Measurements from ENCODE around the gene GLB1L2.

GLB1L2 gene

DNA sequence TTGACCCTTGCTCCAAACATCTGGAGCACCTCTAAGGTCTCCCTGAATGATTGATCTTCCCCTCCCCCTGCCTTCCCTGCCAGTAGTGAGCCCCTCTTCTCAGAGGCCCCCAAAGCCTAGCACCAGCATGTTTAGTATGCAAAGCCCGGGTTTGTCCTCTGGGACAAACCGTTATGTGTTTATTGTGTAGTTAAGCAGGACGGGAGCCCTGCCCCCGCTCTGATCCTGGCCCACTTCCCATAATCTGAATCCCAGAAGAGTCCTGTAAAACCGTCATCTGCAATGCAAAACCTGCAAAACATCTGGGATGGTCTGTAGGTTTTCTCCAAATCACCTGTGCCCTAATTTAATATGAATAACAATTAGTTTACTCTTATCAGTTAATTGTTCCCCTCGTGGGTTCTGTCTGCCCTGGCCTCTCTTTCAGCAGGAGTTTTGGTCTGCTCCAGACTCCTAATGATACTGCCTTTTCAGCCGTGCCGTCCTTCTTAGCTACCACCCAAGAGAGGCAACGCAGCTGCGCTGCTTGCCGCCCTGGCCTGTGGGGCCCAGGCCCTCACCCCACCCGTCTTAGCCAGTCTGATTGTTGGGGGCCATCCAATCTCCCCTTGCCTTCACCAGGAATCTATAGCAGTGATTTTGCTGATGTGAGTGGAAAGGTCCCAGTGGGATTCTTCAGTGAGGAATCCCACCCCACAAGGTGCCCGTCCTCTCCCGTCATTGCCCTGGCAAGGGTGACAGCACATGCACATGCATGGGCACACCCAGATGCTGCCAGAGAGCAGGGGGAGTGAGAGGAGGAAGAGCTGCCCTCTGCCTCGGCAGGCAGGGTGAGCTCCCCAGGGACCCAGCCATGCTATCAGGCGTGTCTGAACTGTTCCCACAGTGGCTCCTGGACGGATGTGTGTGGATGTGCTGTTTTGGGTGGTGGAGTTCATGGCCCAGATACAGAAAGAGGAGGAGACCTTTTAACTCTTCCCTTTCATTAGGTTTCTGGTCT lies 83.3 kb downstream of the GLB1L2 start:
- H3K27ac ChIP-seq = no peak overlapping the region
- no peak for DNase-seq (ENCODE audit: low read depth, low spot score)

DNA sequence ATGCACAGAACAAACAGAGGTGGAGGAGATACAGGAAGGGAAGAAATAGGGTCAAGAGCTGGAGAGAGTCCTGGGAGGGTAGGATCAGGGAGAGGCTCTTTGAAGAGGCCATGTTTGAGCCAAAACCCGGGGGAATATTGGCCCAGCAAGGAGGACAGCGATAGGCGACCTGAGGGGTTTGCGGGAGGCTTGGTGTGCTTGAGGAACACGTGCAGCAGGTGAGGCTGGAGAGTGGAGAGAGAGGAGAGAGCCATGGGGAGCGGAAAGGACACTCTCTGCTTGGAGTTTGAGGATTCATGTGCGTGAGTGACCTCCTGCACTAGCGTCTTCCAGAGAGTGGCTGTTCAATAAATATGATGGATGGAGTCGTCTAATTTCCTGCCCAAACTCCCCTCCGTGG lies 84.9 kb downstream of the GLB1L2 start:
- no peak overlapping the region for H3K27ac ChIP-seq

DNA sequence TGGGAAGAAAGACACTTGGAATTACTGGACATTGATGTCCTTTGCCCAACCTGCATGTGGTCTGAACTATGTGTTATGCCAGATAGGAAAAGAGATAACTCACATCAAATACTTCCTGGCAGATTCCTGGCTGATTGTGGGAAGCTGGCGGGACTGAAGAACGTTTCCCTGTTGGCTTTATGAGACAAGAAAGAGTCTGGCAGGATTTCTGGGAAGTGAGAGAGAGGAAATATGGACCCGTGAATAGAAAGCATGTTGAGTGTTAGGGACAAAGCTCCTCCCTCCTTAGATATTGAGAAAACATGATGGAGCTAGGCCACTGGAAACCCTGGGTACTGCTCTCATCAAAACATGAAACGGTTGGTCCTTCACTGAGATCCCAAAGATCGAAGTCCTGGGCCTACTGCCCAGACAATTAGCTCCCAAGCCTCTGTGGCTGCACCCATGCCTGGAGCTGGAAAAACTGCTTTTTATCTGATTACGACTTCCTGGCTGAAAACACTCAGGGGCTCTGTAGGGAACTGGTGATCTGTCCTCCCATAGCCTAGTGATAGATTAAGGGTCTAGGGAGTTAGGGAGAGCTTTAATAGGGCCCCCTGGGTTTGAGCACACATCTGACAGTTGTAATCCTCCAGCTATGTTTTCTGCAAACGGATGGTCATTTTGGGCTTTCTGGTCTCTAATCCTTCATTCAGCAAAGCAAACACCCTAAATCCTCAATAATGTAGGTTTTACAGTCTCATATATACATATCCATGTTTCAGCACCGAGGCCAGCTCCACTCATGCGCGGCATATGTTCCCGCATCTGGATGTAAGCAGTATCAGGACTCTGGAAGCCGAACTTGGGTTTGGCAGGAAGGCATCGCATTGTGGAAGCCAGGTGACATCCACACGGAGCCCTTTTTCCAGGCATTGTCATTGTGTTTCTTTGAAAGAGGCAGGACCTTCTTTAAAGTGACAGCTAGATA lies 86.4 kb downstream of the GLB1L2 start:
- no peak for DNase-seq (ENCODE audit: low read depth, low spot score)
- H3K27ac ChIP-seq = no peak overlapping the region

More for the DNA sequence above, 84.9 kb downstream of the GLB1L2 start:
- no peak for DNase-seq (ENCODE audit: low read depth, low spot score)

DNA sequence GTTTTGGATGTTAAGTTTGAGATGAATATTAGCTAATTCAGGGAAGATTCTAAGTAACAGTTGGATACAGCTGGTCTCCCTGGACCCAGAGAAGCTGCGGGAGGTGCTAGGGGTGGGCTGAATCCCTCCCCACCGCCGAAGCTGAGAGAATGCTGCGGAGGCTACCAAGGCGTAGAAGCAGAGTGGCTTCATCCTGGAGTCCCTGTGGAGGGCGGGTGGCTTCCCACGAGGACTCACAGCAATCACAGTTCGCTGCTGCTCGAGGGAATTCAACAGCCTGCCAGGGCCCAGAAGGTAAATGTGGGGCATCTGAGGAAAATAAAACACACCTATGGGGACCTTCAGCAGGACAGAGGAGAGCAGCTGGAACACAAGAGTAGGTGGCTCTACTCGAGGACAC lies 91.3 kb downstream of the GLB1L2 start:
- no peak overlapping the region for H3K27ac ChIP-seq
- DNase-seq (ENCODE audit: low read depth, low spot score) = no peak

DNA sequence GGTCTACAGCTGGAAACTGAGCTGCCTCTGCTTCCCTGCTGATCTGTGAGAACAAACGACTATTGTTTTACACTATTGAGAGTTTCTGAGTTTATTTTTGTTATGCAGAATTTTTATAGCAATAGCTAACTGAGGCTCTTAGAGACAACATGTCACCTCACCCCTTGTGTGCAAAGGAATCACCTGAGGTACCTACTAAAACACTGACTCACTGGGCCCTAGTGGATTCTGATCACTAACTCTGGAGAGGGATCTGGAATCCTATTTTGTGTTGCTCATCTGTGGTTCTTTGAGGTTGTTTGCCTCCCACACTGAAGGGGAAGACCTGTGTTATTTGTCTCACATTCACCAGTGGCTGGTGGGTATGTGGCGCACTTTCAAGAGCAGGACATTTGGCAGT lies 93.6 kb downstream of the GLB1L2 start:
- H3K27ac ChIP-seq = no peak overlapping the region
- DNase-seq (ENCODE audit: low read depth, low spot score) = no peak
